Astrocyte (in vitro differentiated cells and primary cell): ENCODE measurements around the gene NFATC4. TPM values are rescaled to one million over a fixed set of nuclear protein-coding genes. Genes with fewer than 3 reads are reported as not detected.
A peak's percentile ranks its signal among the peaks of the same experiment; 100 is the strongest.

Experiments
- DNase-seq: peaks from one replicate; pipeline ENCODE4 v3.0.0-alpha.2; 2010; ENCODE audit warnings: low read depth
- FAIRE-seq: peaks from 2 replicates; lab custom pipeline; 2011; peaks lifted over from hg19 to GRCh38; lab: Jason Lieb, UNC
- H2AFZ ChIP-seq: 2 replicates; pipeline ENCODE4 v1.6.0; 2012; ENCODE audit warnings: low read depth, low read length, inconsistent platforms
- H3K27ac ChIP-seq: 2 replicates; pipeline ENCODE4 v1.5.1; 2011; ENCODE audit warnings: low read depth, low read length, inconsistent platforms
- H3K27me3 ChIP-seq: 2 replicates; pipeline ENCODE4 v1.6.0; 2011; ENCODE audit warnings: low read length, inconsistent platforms; ENCODE audit not compliant: insufficient read depth
- H3K36me3 ChIP-seq: 2 replicates; pipeline ENCODE4 v1.5.1; 2011; ENCODE audit warnings: low read length, inconsistent platforms; ENCODE audit not compliant: insufficient read depth
- H3K4me1 ChIP-seq: 2 replicates; pipeline ENCODE4 v1.5.1; 2011; ENCODE audit warnings: low read length, inconsistent platforms; ENCODE audit not compliant: insufficient read depth
- H3K4me2 ChIP-seq: 2 replicates; pipeline ENCODE4 v1.6.0; 2012; ENCODE audit warnings: low read length, inconsistent platforms
- H3K4me3 ChIP-seq: 2 replicates; pipeline ENCODE4 v1.5.1; 2011; ENCODE audit warnings: low read depth, mild to moderate bottlenecking, low read length, inconsistent platforms; ENCODE audit not compliant: insufficient read depth
- H3K79me2 ChIP-seq: 2 replicates; pipeline ENCODE4 v1.6.0; 2012; ENCODE audit warnings: mild to moderate bottlenecking, low read length, inconsistent platforms; ENCODE audit not compliant: insufficient read depth
- H3K9ac ChIP-seq: 2 replicates; pipeline ENCODE4 v1.6.0; 2012; ENCODE audit warnings: mild to moderate bottlenecking, low read length, inconsistent platforms
- H3K9me3 ChIP-seq: 2 replicates; pipeline ENCODE4 v1.5.1; 2012; ENCODE audit warnings: low read depth, mild to moderate bottlenecking, low read length, inconsistent platforms; ENCODE audit not compliant: insufficient read depth
- H4K20me1 ChIP-seq: 2 replicates; pipeline ENCODE4 v1.6.0; 2012; ENCODE audit warnings: low read length, inconsistent platforms; ENCODE audit not compliant: insufficient read depth
- H3K27ac Mint-ChIP-seq: one replicate; pipeline ENCODE4 v1.8.0; 2021; ENCODE audit warnings: mild to moderate bottlenecking, mixed read lengths; ENCODE audit not compliant: unreplicated experiment
- H3K27me3 Mint-ChIP-seq: one replicate; pipeline ENCODE4 v1.8.0; 2021; ENCODE audit warnings: low read depth, mixed read lengths; ENCODE audit not compliant: unreplicated experiment
- H3K36me3 Mint-ChIP-seq: one replicate; pipeline ENCODE4 v1.8.0; 2021; ENCODE audit warnings: low read depth, mixed read lengths; ENCODE audit not compliant: unreplicated experiment
- H3K4me1 Mint-ChIP-seq: one replicate; pipeline ENCODE4 v1.8.0; 2021; ENCODE audit warnings: low read depth, mixed read lengths; ENCODE audit not compliant: unreplicated experiment
- H3K4me3 Mint-ChIP-seq: one replicate; pipeline ENCODE4 v1.8.0; 2021; ENCODE audit warnings: mild to moderate bottlenecking, moderate library complexity, mixed read lengths; ENCODE audit not compliant: unreplicated experiment
- H3K9me3 Mint-ChIP-seq: one replicate; pipeline ENCODE4 v1.8.0; 2021; ENCODE audit warnings: mild to moderate bottlenecking, mixed read lengths; ENCODE audit not compliant: unreplicated experiment
- CTCF ChIP-seq: IDR thresholded peaks from 2 replicates; pipeline ENCODE4 v1.5.1; 2011; ENCODE audit warnings: low read depth, mild to moderate bottlenecking, inconsistent platforms, low read length, moderate library complexity; ENCODE audit not compliant: insufficient read depth
- EZH2 ChIP-seq: IDR thresholded peaks from 2 replicates; pipeline ENCODE4 v1.6.1; 2012; ENCODE audit warnings: mild to moderate bottlenecking, low read length, inconsistent platforms; ENCODE audit not compliant: insufficient read depth
- total RNA-seq: library from RNA; stranded (reverse); gene quantifications from 2 replicates; pipeline ENCODE4 v1.2.1, GENCODE V29; 2021

The NFATC4 gene
- total RNA-seq, 1 donor from 2014 or later, result 61.9 TPM

- no peaks in the 10 kb centered on the region for H3K4me1 ChIP-seq
- H3K27ac ChIP-seq, result no peak overlapping the region
- TF ChIP-seq EZH2, result no peak
- TF ChIP-seq CTCF, result no peak
- Mint-ChIP-seq H3K27me3 (peaks cover 2% of the 10 kb centered on the region), H3K4me1 (peaks cover 29% of the 10 kb centered on the region), H3K36me3 (no peaks in the 10 kb centered on the region), H3K4me3 (peak overlapping the region; percentile 55), H3K27ac (no peak overlapping the region), H3K9me3 (no peaks in the 10 kb centered on the region)
- no peaks in the 10 kb centered on the region for H3K9me3 ChIP-seq
- H3K79me2 ChIP-seq, result no peaks in the 10 kb centered on the region
- H2AFZ ChIP-seq, result peak overlapping the region; percentile 5
- no peaks in the 10 kb centered on the region for H3K27me3 ChIP-seq
- H4K20me1 ChIP-seq, result no peaks in the 10 kb centered on the region
- no peak for DNase-seq
- H3K4me2 ChIP-seq, result peak overlapping the region; percentile 91
- H3K4me3 ChIP-seq, result no peak overlapping the region
- no peaks in the 10 kb centered on the region for H3K36me3 ChIP-seq
- no peak overlapping the region for H3K9ac ChIP-seq
- FAIRE-seq, result no peak
Measured at GRCh38 chr14:24397639-24398292, 29.8 kb downstream of the NFATC4 start.

DNA sequence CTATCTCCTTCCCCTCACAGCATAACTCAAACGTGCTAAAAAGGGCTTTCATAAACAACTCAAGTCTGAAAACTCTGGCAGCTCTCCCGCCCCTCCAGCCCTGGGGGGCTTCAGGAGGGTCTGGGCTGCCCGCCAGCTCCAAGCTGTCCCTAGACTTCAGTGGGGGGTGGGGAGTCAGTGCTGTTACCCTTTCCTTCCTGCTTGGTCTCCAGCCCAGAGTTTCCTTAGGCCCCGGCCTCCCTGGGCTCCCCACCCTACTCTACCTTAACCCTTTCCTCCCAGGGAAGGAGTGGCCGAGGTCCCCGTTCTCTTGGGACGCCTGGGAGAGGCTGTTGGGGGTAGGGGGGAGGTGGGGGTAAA is 30.3 kb downstream of the NFATC4 start:
- H3K27me3 Mint-ChIP-seq, result peaks cover 2% of the 10 kb centered on the region
- H3K4me2 ChIP-seq, result peak overlapping the region; percentile 91
- no peaks in the 10 kb centered on the region for H3K9me3 Mint-ChIP-seq
- H3K9ac ChIP-seq, result no peak overlapping the region
- no peak for DNase-seq
- FAIRE-seq, result no peak
- H4K20me1 ChIP-seq, result no peaks in the 10 kb centered on the region
- TF ChIP-seq CTCF (no peak), EZH2 (no peak)
- peak overlapping the region; percentile 5 for H2AFZ ChIP-seq
- H3K4me1 Mint-ChIP-seq, result peaks cover 34% of the 10 kb centered on the region
- no peak overlapping the region for H3K27ac ChIP-seq
- H3K27ac Mint-ChIP-seq, result no peak overlapping the region
- no peaks in the 10 kb centered on the region for H3K9me3 ChIP-seq
- H3K4me3 ChIP-seq, result no peak overlapping the region
- no peaks in the 10 kb centered on the region for H3K36me3 Mint-ChIP-seq
- H3K36me3 ChIP-seq, result no peaks in the 10 kb centered on the region
- no peaks in the 10 kb centered on the region for H3K79me2 ChIP-seq
- H3K4me1 ChIP-seq, result no peaks in the 10 kb centered on the region
- H3K4me3 Mint-ChIP-seq, result peak overlapping the region; percentile 55
- no peaks in the 10 kb centered on the region for H3K27me3 ChIP-seq
